Activated CD4-positive, alpha-beta memory T cell treated with anti-CD3 and anti-CD28 coated beads for 36 hours (primary cell): ENCODE results near the gene LEKR1. TPM values are rescaled to one million over a fixed set of nuclear protein-coding genes. Genes with fewer than 3 reads are reported as not detected.

Experiments used
- CTCF ChIA-PET: fragments of 350-600 bp; sonication (Branson Sonifier 250); formaldehyde crosslinking; loops from one replicate; lab custom pipeline; 2021; ENCODE audit warnings: antibody characterized with exemption, inconsistent platforms; lab: Charles Lee
- POLR2A ChIA-PET: fragments of 350-600 bp; sonication (Branson Sonifier 250); formaldehyde crosslinking; loops from one replicate; lab custom pipeline; 2021; ENCODE audit warnings: antibody characterized with exemption; lab: Charles Lee
- DNase-seq: peaks from one replicate; pipeline ENCODE4 v3.0.0-alpha.2; 2020
- H3K27ac Mint-ChIP-seq: one replicate; pipeline ENCODE4 v1.8.0; 2021; ENCODE audit warnings: mixed read lengths
- H3K27me3 Mint-ChIP-seq: one replicate; pipeline ENCODE4 v1.8.0; 2021; ENCODE audit warnings: mixed read lengths
- H3K36me3 Mint-ChIP-seq: one replicate; pipeline ENCODE4 v1.8.0; 2021; ENCODE audit warnings: mixed read lengths
- H3K4me1 Mint-ChIP-seq: one replicate; pipeline ENCODE4 v1.8.0; 2021; ENCODE audit warnings: low read depth, mixed read lengths
- H3K4me3 Mint-ChIP-seq: one replicate; pipeline ENCODE4 v1.8.0; 2021; ENCODE audit warnings: mild to moderate bottlenecking, mixed read lengths
- H3K9me3 Mint-ChIP-seq: one replicate; pipeline ENCODE4 v1.8.0; 2021; ENCODE audit warnings: mixed read lengths
- intact Hi-C: fragments of 100-400 bp; cut with micrococcal nuclease; formaldehyde crosslinking; loops from one replicate; pipeline ENCODE4 v1.15.1; 2023
- total RNA-seq, 2 experiments: library from RNA; stranded (reverse); gene quantifications; one replicate each; pipeline ENCODE4 v1.2.3, GENCODE V29; 2021

The LEKR1 gene
- total RNA-seq, 2 experiments from 2014 or later: 0.56 to 0.59 TPM

- POLR2A ChIA-PET: no interaction called here
These were observed 265.1 kb downstream of the LEKR1 start for GRCh38 chr3:157091083-157091833.

GRCh38 chr3:157092230-157092629, 266.1 kb downstream of the LEKR1 start:
- CTCF ChIA-PET: interaction anchor here (1.1 to 2.1 kb wide), 3 partner anchors 10 to 45 kb away, joined by 5 to 17 read pairs (median 6); no protein-coding TSS in a partner anchor
- POLR2A ChIA-PET: interaction anchor here (1.2 to 1.6 kb wide), 2 partner anchors 13 to 68 kb away, joined by 4 to 5 read pairs; partner anchors contain the start of gene CCNL1
- Mint-ChIP-seq H3K27me3 (no peaks in the 10 kb centered on the region), H3K4me1 (peaks cover 51% of the 10 kb centered on the region), H3K36me3 (no peaks in the 10 kb centered on the region), H3K27ac (peak overlapping the region; percentile 25), H3K9me3 (no peaks in the 10 kb centered on the region), H3K4me3 (no peak overlapping the region)
- DNase-seq: no peak
- intact Hi-C loops: no loop called here

More at GRCh38 chr3:157091083-157091833, 265.1 kb downstream of the LEKR1 start:
- intact Hi-C loops: no loop called here
- H3K9me3 Mint-ChIP-seq: no peaks in the 10 kb centered on the region
- H3K36me3 Mint-ChIP-seq: no peaks in the 10 kb centered on the region
- no peak overlapping the region for H3K4me3 Mint-ChIP-seq
- no peak for DNase-seq
- no peaks in the 10 kb centered on the region for H3K27me3 Mint-ChIP-seq
- CTCF ChIA-PET: interaction anchor here (1.1 to 2.1 kb wide), 2 partner anchors 9 to 46 kb away, joined by 6 to 17 read pairs; no protein-coding TSS in a partner anchor
- peaks cover 60% of the 10 kb centered on the region for H3K4me1 Mint-ChIP-seq
- no peak overlapping the region for H3K27ac Mint-ChIP-seq

- peak overlapping the region; percentile 31 for H3K27ac Mint-ChIP-seq
- H3K27me3 Mint-ChIP-seq: no peaks in the 10 kb centered on the region
- DNase-seq: peak; percentile 44
- no peaks in the 10 kb centered on the region for H3K36me3 Mint-ChIP-seq
- no peaks in the 10 kb centered on the region for H3K9me3 Mint-ChIP-seq
- peaks cover 45% of the 10 kb centered on the region for H3K4me1 Mint-ChIP-seq
- intact Hi-C loops: loop anchor here (1.0 kb wide), 1 partner anchor 35 kb away; no protein-coding TSS in a partner anchor
- CTCF ChIA-PET: interaction anchor here (0.6 to 2.1 kb wide), 5 partner anchors 11 to 44 kb away, joined by 3 to 17 read pairs (median 5); no protein-coding TSS in a partner anchor
- POLR2A ChIA-PET: interaction anchor here (1.6 kb wide), 1 partner anchor 12 kb away, joined by 4 read pairs; no protein-coding TSS in a partner anchor
- peak overlapping the region; percentile 1 for H3K4me3 Mint-ChIP-seq
These were observed 266.9 kb downstream of the LEKR1 start for GRCh38 chr3:157093096-157093495.

- no peak overlapping the region for H3K4me3 Mint-ChIP-seq
- CTCF ChIA-PET: interaction anchor here (1.4 kb wide), 1 partner anchor 31 kb away, joined by 4 read pairs; no protein-coding TSS in a partner anchor
These were observed 268.1 kb downstream of the LEKR1 start for GRCh38 chr3:157094301-157094700.

GRCh38 chr3:157094751-157095480, 268.8 kb downstream of the LEKR1 start:
- DNase-seq: no peak
- CTCF ChIA-PET: interaction anchor here (1.1 to 1.4 kb wide), 2 partner anchors 31 to 420 kb away, joined by 3 to 4 read pairs; partner anchors contain the start of gene TIPARP

More at GRCh38 chr3:157094301-157094700, 268.1 kb downstream of the LEKR1 start:
- intact Hi-C loops: no loop called here
- no peaks in the 10 kb centered on the region for H3K27me3 Mint-ChIP-seq
- no peak for DNase-seq
- H3K9me3 Mint-ChIP-seq: no peaks in the 10 kb centered on the region
- no peak overlapping the region for H3K27ac Mint-ChIP-seq
- peaks cover 50% of the 10 kb centered on the region for H3K4me1 Mint-ChIP-seq
- POLR2A ChIA-PET: interaction anchor here (0.8 to 1.4 kb wide), 3 partner anchors 12 to 34 kb away, joined by 3 read pairs; no protein-coding TSS in a partner anchor
- H3K36me3 Mint-ChIP-seq: no peaks in the 10 kb centered on the region

More at GRCh38 chr3:157094751-157095480, 268.8 kb downstream of the LEKR1 start:
- H3K4me3 Mint-ChIP-seq: no peak overlapping the region
- H3K9me3 Mint-ChIP-seq: no peaks in the 10 kb centered on the region
- H3K36me3 Mint-ChIP-seq: no peaks in the 10 kb centered on the region
- intact Hi-C loops: no loop called here
- POLR2A ChIA-PET: interaction anchor here (0.8 to 1.4 kb wide), 3 partner anchors 13 to 34 kb away, joined by 3 read pairs; no protein-coding TSS in a partner anchor
- H3K4me1 Mint-ChIP-seq: peaks cover 50% of the 10 kb centered on the region
- no peaks in the 10 kb centered on the region for H3K27me3 Mint-ChIP-seq
- no peak overlapping the region for H3K27ac Mint-ChIP-seq

Other genes starting within 250 kb of the LEKR1 start
- gene TIPARP, start 151.8 kb upstream of the LEKR1 start, total RNA-seq: 10 to 100 TPM; 15.7 to 17.7 TPM